ENCODE measurements around the gene AR.

DNA sequence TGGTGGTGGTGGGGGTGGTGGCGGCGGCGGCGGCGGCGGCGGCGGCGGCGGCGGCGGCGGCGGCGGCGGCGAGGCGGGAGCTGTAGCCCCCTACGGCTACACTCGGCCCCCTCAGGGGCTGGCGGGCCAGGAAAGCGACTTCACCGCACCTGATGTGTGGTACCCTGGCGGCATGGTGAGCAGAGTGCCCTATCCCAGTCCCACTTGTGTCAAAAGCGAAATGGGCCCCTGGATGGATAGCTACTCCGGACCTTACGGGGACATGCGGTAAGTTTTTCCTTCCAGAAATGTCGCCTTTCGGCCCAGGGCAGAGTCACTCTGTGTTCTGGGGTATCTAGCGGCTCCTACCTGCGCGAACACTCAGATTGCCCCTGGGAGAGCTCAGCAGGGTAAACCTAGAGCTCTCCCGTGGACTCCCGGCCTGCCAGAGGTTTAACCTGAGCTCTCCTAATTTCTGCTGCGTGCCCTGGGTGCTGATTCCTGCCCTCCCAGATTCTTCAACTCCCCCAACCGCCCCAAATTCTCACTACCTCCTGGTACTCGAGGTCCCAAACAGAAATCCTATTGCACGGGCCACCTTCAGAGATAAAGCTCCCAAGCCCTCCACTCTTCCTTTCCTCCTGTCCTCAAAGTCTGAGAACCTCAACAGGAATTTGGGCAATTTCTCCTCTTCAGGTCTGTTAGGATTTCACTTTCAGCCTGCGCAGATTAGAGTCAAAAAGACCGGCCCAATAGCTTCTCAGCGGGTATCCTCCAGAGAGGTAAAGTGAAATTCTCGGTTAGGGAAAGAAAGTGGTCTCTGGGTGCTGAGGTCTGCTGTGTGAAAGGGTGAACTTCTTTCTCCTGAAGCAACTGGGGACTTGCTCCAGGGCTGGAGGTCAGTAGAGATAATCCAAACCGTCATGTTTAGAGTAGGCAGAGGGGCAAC lies 2.9 kb downstream of the AR start:
- TF ChIP-seq EP300 (IDR thresholded peaks at IDR 0.05) (no peak), POLR2A (IDR thresholded peaks at IDR 0.05; ENCODE audit: low read depth) (no peak), POLR2AphosphoS5 (IDR thresholded peaks at IDR 0.05) (no peak)

Data from esophagus muscularis mucosa (tissue), 3 donors.